GM23248 (cell line): ENCODE data around the gene FAM131A. TPM values are rescaled to one million over a fixed set of nuclear protein-coding genes. Genes with fewer than 3 reads are reported as not detected.

Experiments
- DNase-seq: peaks from one replicate; pipeline ENCODE4 v3.0.0-alpha.2; 2015
- H2AFZ ChIP-seq: fragments of 200-600 bp; sonication (generic); 2 replicates; pipeline ENCODE4 v1.6.1; 2016; ENCODE audit warnings: antibody characterized with exemption
- H3F3A ChIP-seq: fragments of 200-600 bp; sonication (generic); 2 replicates; pipeline ENCODE4 v1.6.1; 2016; ENCODE audit warnings: mild to moderate bottlenecking, antibody characterized with exemption, mixed run types; ENCODE audit not compliant: insufficient read depth
- H3K27ac ChIP-seq: fragments of 200-600 bp; sonication (generic); 2 replicates; pipeline ENCODE4 v1.5.1; 2016; ENCODE audit warnings: mild to moderate bottlenecking
- H3K27me3 ChIP-seq: fragments of 200-600 bp; sonication (generic); replicated peaks from 2 replicates; pipeline ENCODE4 v1.6.1; 2016; ENCODE audit warnings: mild to moderate bottlenecking; ENCODE audit not compliant: insufficient read depth
- H3K36me3 ChIP-seq: fragments of 200-600 bp; sonication (generic); 2 replicates; pipeline ENCODE4 v1.6.1; 2016; ENCODE audit warnings: low read depth, mild to moderate bottlenecking
- H3K4me1 ChIP-seq: fragments of 200-600 bp; sonication (generic); 2 replicates; pipeline ENCODE4 v1.6.1; 2016; ENCODE audit warnings: mild to moderate bottlenecking; ENCODE audit not compliant: insufficient read depth
- H3K4me2 ChIP-seq: fragments of 200-600 bp; sonication (generic); one replicate; pipeline ENCODE4 v1.6.1; 2016; ENCODE audit warnings: mild to moderate bottlenecking; ENCODE audit not compliant: unreplicated experiment
- H3K4me3 ChIP-seq: fragments of 200-600 bp; sonication (generic); 2 replicates; pipeline ENCODE4 v1.5.1; 2016; ENCODE audit warnings: mild to moderate bottlenecking
- H3K79me2 ChIP-seq: fragments of 200-600 bp; sonication (generic); 2 replicates; pipeline ENCODE4 v1.6.1; 2016; ENCODE audit warnings: mild to moderate bottlenecking; ENCODE audit not compliant: insufficient read depth
- H3K9ac ChIP-seq: fragments of 200-600 bp; sonication (generic); 2 replicates; pipeline ENCODE4 v1.6.1; 2016; ENCODE audit warnings: mild to moderate bottlenecking
- H3K9me2 ChIP-seq: fragments of 200-600 bp; sonication (generic); 2 replicates; pipeline ENCODE4 v1.6.1; 2016; ENCODE audit warnings: mixed run types, mild to moderate bottlenecking, moderate library complexity; ENCODE audit not compliant: insufficient read depth
- H3K9me3 ChIP-seq: fragments of 200-600 bp; sonication (generic); one replicate; pipeline ENCODE4 v1.6.1; 2017; ENCODE audit warnings: low read depth
- H4K20me1 ChIP-seq: fragments of 200-600 bp; sonication (generic); 2 replicates; pipeline ENCODE4 v1.6.0; 2016; ENCODE audit not compliant: insufficient read depth
- EZH2 ChIP-seq: fragments of 200-600 bp; sonication (generic); IDR thresholded peaks from 2 replicates; pipeline ENCODE4 v1.6.1; 2018; ENCODE audit warnings: antibody characterized with exemption, mild to moderate bottlenecking; ENCODE audit not compliant: insufficient read depth, poor library complexity, severe bottlenecking
- EZH2phosphoT487 ChIP-seq: fragments of 200-600 bp; sonication (generic); IDR thresholded peaks from 2 replicates; pipeline ENCODE4 v1.6.1; 2018; ENCODE audit warnings: antibody characterized with exemption, moderate library complexity, mild to moderate bottlenecking, low read depth; ENCODE audit not compliant: insufficient read depth
- WGBS, 2 experiments: methylation state at CpG; one replicate each; pipeline ENCODE4 v1.1.6; 2015 to 2017; ENCODE audit warnings: low lambda C conversion rate in 2 of 2, low coverage in 1 of 2; ENCODE audit errors: missing lambda C conversion rate in 2 of 2; 5-methylcytosine and 5-hydroxymethylcytosine counted together
- in situ Hi-C: fragments of 300-500 bp; cut with MboI; formaldehyde crosslinking; loops from 2 replicates; pipeline ENCODE4 v1.15.0; 2020
- polyA plus RNA-seq: library from polyadenylated mRNA; unstranded; fragments of >200 nt; fragmentation: Nextera tagmentation; extraction: Ambion mirVana; gene quantifications from 2 replicates; pipeline ENCODE4 v1.2.1, GENCODE V29; 2016
- total RNA-seq: library from RNA; depleted of rRNA; stranded (reverse); fragments of >200 nt; shearing (Covaris generic); gene quantifications from 2 replicates; pipeline ENCODE4 v1.2.3, GENCODE V29; 2014

The FAM131A gene
- total and polyA plus RNA-seq, 2 experiments from 2014 or later, result 7.0 to 24.5 TPM

DNA sequence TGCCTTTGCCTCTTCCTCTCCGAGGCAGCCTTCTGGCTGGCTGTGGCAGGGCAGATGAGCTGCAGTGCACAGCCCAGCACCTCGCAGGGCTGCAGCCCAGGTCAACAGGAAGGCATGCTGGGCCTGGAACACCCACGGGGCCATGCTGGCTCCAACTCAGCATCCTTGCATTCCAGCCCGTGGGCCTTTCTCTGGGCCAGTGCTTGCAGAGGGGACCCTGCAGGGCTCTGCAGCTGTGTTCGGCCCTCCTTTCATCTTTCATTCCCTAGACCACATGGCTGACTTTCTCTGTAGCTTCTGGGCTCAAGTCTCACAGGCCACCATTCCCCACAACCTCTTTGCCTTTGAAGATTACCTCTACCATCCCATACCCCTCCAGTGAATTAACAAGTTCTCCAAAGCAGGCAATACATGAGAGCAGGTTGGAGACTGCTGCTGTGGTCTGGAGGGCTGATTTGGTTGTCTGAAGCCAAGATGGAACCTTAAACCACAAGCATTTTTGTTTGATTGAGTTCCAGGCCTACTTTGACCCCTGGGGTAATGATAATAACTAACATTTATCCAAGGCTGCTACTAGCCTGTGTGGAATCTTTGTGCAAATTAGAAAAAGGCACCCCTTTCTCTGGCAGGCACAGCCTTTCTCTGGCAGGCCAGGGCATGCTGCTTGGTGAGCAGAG is 5.9 kb downstream of the FAM131A start:
- 72 to 79% methylated on average over 5 of the region's 5 CpGs for WGBS, 2 experiments

DNA sequence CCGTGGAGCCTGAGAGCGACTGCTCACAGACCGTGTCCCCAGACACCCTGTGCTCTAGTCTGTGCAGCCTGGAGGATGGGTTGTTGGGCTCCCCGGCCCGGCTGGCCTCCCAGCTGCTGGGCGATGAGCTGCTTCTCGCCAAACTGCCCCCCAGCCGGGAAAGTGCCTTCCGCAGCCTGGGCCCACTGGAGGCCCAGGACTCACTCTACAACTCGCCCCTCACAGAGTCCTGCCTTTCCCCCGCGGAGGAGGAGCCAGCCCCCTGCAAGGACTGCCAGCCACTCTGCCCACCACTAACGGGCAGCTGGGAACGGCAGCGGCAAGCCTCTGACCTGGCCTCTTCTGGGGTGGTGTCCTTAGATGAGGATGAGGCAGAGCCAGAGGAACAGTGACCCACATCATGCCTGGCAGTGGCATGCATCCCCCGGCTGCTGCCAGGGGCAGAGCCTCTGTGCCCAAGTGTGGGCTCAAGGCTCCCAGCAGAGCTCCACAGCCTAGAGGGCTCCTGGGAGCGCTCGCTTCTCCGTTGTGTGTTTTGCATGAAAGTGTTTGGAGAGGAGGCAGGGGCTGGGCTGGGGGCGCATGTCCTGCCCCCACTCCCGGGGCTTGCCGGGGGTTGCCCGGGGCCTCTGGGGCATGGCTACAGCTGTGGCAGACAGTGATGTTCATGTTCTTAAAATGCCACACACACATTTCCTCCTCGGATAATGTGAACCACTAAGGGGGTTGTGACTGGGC is 7.3 kb downstream of the FAM131A start:
- Histone ChIP-seq H3K9me3 (no peaks in the 10 kb centered on the region), H3K9me2 (no peaks in the 10 kb centered on the region), H3K4me2 (no peak overlapping the region), H3K79me2 (peaks cover 12% of the 10 kb centered on the region), H3K27me3 (no peaks in the 10 kb centered on the region), H4K20me1 (no peaks in the 10 kb centered on the region), H3K36me3 (no peaks in the 10 kb centered on the region), H3F3A (peaks cover 7% of the 10 kb centered on the region; the same call in 1 of the 2 replicates), H3K4me1 (peaks cover 17% of the 10 kb centered on the region), H2AFZ (no peak overlapping the region), H3K9ac (no peak overlapping the region), H3K27ac (no peak overlapping the region), H3K4me3 (no peak overlapping the region)
- 72% methylated on average over 18 to 23 of the region's 24 CpGs for WGBS, 2 experiments
- TF ChIP-seq EZH2 (no peak), EZH2phosphoT487 (no peak)
- no peak for DNase-seq
- in situ Hi-C loops, result no loop called here

More for the DNA sequence above, 5.9 kb downstream of the FAM131A start:
- DNase-seq, result no peak
- in situ Hi-C loops, result no loop called here
- Histone ChIP-seq H3K9ac (no peak overlapping the region), H3K36me3 (no peaks in the 10 kb centered on the region), H3K27me3 (no peaks in the 10 kb centered on the region), H3K4me1 (peaks cover 25% of the 10 kb centered on the region), H3K4me2 (no peak overlapping the region), H2AFZ (no peak overlapping the region), H3F3A (peaks cover 7% of the 10 kb centered on the region; the same call in 1 of the 2 replicates), H3K9me2 (no peaks in the 10 kb centered on the region), H3K4me3 (no peak overlapping the region), H4K20me1 (no peaks in the 10 kb centered on the region), H3K9me3 (no peaks in the 10 kb centered on the region), H3K27ac (no peak overlapping the region), H3K79me2 (peaks cover 26% of the 10 kb centered on the region)
- TF ChIP-seq EZH2 (no peak), EZH2phosphoT487 (no peak)

DNA sequence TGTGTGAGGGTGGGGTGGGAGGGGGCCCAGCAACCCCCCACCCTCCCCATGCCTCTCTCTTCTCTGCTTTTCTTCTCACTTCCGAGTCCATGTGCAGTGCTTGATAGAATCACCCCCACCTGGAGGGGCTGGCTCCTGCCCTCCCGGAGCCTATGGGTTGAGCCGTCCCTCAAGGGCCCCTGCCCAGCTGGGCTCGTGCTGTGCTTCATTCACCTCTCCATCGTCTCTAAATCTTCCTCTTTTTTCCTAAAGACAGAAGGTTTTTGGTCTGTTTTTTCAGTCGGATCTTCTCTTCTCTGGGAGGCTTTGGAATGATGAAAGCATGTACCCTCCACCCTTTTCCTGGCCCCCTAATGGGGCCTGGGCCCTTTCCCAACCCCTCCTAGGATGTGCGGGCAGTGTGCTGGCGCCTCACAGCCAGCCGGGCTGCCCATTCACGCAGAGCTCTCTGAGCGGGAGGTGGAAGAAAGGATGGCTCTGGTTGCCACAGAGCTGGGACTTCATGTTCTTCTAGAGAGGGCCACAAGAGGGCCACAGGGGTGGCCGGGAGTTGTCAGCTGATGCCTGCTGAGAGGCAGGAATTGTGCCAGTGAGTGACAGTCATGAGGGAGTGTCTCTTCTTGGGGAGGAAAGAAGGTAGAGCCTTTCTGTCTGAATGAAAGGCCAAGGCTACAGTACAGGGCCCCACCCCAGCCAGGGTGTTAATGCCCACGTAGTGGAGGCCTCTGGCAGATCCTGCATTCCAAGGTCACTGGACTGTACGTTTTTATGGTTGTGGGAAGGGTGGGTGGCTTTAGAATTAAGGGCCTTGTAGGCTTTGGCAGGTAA is 8.1 kb downstream of the FAM131A start:
- Histone ChIP-seq H2AFZ (0 out of 2 replicates have a peak overlapping the region, but pooled peaks have one; percentile 13), H3K9me3 (no peaks in the 10 kb centered on the region), H3K27me3 (no peaks in the 10 kb centered on the region), H3K9ac (peak overlapping the region; percentile 27), H3K4me3 (no peak overlapping the region), H3F3A (peaks cover 4% of the 10 kb centered on the region; the same call in 1 of the 2 replicates), H3K4me2 (peak overlapping the region; percentile 17), H3K79me2 (peaks cover 4% of the 10 kb centered on the region; the same call in 1 of the 2 replicates), H3K36me3 (no peaks in the 10 kb centered on the region), H3K9me2 (no peaks in the 10 kb centered on the region), H3K27ac (peak overlapping the region; percentile 33), H4K20me1 (no peaks in the 10 kb centered on the region), H3K4me1 (peaks cover 14% of the 10 kb centered on the region)
- no peak for TF ChIP-seq EZH2
- no peak for TF ChIP-seq EZH2phosphoT487
- 17 to 21% methylated on average over 14 of the region's 14 CpGs for WGBS, 2 experiments
- in situ Hi-C loops, result no loop called here
- DNase-seq, result peak; percentile 90

DNA sequence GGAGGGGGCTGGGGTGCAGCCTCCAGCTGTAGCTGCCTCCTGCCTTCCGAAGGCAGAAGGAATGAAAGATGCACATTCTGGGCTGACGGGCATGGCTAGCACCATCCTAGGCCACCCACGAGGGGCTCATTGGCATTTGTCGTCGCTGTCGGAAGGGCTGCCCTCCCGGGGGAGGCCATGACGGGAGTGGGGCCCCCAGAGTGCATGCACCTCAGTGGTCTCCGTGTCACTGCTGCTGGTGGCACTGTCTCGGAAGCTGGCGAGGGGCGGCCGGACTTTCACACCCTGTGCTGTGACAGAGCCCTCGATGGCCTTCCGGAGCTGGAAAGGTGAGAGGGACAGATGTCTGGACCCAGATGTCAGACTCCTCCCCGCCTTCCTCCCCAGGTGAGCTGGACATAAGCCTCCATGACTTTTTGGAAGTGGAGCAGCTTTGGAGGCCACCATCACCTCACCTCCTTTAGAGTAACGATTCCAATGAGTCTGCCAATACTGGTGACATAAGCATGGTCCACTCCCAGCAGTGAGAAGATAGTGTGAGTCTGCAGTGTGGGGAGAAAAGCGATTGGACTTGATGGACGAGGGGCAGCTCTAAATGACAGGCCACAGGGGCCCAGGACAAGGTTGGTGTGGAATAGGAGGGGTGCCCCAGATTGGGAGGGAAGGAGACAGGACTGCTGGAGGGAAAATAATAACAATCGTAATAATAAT is 9.2 kb downstream of the FAM131A start:
- H3K4me1 ChIP-seq, result peaks cover 9% of the 10 kb centered on the region
- H3K4me2 ChIP-seq, result no peak overlapping the region
- no peaks in the 10 kb centered on the region for H3K9me2 ChIP-seq
- no peaks in the 10 kb centered on the region for H3K27me3 ChIP-seq
- H3K9me3 ChIP-seq, result no peaks in the 10 kb centered on the region
- in situ Hi-C loops, result no loop called here
- no peak overlapping the region for H3K4me3 ChIP-seq
- H4K20me1 ChIP-seq, result no peaks in the 10 kb centered on the region
- no peak overlapping the region for H3K9ac ChIP-seq
- no peak overlapping the region for H3K27ac ChIP-seq
- no peak for DNase-seq
- no peak overlapping the region for H2AFZ ChIP-seq
- TF ChIP-seq EZH2 (no peak), EZH2phosphoT487 (no peak)
- H3K36me3 ChIP-seq, result no peaks in the 10 kb centered on the region
- 90 to 94% methylated on average over 19 to 20 of the region's 20 CpGs for WGBS, 2 experiments
- no peaks in the 10 kb centered on the region for H3K79me2 ChIP-seq
- no peaks in the 10 kb centered on the region for H3F3A ChIP-seq
